T follicular helper cell (primary cell): Measurements from ENCODE around the gene CENPW.

Experiments used
- DNase-seq: peaks from one replicate; pipeline ENCODE4 v3.0.0-alpha.2; 2020; ENCODE audit warnings: low read depth

The CENPW gene

DNA sequence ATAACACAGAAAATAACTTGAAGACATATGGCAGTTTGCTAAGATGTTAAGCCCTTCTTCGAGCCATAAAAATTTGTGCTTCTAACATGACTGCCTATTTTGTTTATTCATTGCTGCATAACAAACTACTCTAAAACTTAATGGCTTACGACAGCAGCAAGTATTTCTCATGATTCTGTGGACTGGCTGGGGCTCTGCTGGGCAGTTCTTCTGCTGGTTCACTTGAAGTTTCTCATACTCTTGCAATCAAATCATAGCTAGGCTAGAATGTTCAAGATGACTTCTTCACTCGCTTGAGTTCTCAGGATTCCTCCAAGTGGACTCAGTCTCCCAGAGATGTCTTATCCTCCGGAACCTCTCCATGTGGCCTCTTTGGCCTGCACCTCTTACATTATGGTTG lies 33.4 kb downstream of the CENPW start:
- no peak for DNase-seq

DNA sequence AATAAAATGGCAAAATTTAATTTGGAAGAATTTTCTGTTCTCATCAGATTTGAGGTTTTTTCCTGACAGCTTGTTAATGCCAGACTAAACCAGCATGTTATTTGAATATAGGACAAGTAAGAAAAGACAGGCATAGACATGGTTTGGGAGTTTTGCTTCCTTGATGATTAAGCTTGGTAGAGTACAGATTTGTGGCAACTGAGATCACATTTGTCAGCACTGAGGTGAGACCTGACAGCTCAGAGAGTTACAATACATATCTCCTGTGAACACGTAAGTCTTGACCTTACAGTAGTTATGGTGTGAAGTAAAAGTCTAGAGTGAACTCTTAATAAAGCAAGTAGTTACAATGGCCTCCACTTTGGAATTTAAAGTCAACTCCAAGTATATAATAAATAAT lies 34.5 kb downstream of the CENPW start:
- no peak for DNase-seq

DNA sequence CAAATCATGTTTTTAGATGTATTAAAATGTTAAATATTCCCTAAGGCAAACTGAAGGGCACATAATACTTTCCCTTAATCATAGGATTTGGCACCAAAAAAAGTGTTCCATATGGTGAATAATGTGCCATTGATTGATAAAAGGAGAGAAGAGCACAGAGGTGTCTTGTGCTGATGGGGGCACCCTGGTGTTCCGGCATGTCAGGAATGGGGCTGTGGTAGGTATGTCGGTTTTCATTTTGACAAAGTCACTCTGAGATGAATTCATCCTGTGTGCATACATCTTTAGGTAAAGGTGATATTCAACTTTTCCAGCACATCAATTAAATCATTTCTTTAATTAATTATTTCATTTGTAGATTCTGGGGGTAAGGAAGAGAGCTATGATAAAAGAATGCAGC lies 36.8 kb downstream of the CENPW start:
- DNase-seq, result no peak

DNA sequence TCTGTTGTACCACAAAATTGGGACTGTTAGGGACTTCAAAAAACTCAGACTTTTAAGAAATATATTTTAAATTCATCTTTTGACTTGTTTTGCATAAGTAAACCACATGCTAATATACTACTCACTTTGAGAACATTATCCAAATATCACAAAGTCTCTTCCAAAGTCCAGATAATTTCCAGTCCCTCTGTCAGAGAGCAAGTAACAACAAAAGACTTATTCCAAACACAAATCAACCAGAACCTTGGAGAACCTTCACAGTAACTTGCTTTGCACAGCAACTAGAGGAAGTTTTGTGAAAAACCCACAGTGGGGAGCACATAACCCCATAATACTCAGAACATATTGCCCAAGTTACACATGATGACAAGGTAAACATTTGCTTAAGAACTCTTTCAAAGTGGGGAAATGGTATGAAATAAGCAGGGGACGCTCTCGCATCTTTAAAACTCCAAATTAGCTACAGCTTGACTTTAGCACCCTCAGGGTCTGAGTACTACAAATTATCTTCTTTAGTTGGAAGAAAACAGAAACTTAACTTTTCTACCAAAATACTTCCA lies 37.8 kb downstream of the CENPW start:
- no peak for DNase-seq

DNA sequence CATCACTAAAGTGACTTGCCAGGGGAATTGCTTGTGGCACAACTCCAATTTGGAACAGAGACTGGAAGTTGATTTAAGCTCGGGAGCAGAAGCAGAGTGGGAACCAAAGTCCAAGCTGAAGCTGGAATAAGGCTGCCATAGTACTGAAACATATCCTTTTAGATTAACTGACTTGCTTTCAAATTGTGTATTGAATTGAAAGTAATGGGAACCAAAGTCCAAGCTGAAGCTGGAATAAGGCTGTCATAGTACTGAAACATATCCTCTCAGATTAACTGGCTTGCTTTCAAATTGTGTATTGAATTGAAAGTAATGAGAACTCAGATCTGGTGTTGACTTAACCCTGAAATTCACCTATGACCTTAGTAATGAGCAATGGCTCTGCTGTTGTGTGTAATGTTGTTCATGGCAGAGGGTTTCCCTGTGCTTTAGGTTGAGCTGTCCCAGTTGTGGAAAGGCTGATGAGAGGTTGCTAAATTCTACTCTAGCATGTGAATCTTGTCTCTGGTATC lies 40.2 kb downstream of the CENPW start:
- no peak for DNase-seq

DNA sequence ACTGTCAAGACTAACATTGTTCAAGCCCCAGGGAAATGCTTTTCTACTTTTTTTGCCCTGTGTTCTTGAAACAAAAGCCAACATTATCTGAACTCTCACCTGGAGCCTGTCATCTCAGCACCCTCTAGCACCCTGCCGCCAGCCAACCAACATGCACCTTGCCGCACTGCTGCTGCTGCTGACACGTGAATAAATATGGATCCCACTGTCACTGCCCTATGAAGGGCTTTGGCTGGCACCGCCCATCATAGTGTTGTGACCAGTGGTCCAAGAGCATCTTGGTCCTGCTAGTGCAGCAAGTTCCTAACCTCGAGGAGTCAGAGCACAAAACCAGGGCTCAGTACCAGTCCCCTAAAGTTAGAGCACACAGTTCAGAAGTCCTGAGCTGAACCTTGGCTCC lies 41.6 kb downstream of the CENPW start:
- no peak for DNase-seq

DNA sequence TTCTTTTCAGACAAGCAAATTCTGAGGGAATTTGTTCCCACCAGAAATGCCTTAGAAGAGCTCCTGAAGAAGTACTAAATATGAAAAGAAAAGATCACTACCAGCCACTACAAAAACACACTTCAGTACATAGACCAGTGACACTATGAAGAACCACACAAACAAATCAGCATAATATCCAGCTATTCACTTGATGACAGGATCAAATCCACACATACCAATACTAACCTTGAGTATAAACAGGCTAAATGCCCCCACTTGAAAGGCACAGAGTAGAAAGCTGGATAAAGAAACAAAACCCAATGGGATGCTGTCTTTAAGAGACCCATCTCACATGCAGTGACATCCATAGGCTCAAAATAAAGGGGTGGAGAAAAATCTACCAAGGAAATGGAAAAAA lies 43.3 kb downstream of the CENPW start:
- DNase-seq, result no peak

DNA sequence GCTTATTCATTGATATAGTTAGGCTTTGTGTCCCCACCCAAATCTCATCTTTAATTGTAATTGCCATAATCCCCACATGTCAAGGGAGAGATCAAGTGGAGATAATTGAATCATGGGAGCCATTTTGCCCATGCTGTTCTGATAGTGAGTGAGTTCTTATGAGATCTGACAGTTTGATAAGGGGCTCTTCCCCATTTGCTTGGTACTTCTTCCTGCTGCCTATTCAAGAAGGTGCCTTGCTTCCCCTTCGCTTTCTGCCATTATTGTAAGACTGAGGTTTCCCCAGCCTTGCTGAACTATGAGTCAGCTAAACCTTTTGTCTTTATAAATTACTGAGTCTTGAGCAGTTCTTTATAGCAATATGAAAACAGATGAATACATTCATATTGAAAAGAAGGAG lies 45.6 kb downstream of the CENPW start:
- no peak for DNase-seq

DNA sequence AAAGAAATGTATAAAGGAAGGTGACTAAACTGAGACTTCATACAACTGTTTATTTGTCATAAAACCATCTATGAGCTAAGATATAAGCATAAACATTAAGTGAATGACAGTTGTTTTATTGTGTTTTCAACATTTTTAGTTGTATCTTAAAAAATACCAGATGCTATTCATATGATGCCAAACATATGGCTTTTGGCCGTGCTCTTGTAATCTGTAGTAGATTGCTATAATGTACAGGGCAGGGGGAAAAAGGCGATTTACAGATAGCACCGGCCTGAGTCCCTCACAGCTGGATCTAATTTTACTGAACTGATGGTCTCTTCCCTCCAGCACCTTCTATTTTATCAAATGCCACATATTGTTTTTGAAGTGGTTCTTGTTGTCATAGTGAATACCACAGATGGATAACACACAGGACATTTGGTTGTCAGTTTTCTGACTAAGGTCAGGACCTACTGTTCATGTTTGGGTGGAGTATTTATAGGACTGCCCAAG lies 48.2 kb downstream of the CENPW start:
- no peak for DNase-seq

DNA sequence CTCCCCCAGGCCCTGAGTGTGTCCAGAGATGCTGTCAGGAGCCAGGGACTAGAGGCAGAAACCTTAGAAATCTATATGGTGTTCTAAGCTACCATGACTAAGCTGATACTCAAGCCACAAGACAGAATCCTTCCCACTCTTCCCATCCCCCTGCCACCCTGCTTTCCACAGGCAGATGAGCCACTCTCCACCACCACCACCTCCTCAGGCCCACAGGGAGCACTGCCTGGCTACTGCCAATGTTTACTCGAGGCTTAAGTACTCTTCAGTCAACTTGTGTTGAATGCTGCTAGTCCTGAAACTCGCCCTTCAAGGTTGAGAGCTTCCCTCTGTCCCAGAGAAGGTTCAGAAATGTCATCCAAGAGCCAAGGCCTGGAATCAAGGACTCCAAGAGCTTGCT lies 56.2 kb downstream of the CENPW start:
- no peak for DNase-seq
